NCI-H748 (cell line): ENCODE measurements around the gene FOXJ3.

Source experiments
- DNase-seq: peaks from one replicate; lab custom pipeline; 2025; ENCODE audit not compliant: unreplicated experiment; lab: John Stamatoyannopoulos, UW

The FOXJ3 gene

DNA sequence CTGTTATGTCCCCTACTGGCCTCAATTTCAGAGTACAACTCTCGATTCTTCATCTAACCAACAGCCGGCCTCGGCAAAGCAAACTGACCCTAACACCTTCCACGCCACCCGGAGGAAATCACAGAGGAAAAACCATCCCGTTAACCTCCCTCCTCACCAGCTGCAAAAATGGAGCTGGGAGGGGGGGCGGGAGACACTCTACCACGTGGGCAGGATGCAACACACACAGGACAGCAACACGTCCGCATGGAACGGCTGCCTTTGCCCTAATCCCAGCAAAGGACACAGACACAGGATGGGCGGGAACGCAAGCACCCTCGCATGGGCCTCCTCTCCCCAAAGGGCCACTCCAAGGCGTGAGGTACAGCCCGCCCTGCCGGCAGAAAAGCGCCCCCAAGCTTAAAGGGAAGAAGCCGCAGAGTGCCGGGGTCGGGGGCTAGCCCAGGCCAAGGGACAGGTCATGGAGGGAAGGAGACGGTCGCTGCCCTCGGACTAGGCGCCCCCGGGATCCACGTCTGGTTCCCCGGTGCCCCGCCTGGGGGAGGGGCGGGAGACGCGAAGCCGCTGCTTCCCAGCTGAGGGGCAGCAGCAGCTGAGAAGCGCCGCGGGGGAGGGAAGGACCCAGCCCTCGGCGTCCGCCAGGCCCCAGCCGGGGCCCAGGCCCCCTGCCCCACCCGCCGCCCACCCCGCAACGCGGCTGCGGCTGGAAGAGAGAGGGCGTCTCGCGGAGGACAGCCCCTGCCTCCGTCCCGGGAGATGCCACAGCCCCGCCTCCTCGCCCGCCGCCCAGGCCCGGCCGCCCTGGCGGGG lies 590 bp downstream of the FOXJ3 start:
- DNase-seq: peak; percentile 99

DNA sequence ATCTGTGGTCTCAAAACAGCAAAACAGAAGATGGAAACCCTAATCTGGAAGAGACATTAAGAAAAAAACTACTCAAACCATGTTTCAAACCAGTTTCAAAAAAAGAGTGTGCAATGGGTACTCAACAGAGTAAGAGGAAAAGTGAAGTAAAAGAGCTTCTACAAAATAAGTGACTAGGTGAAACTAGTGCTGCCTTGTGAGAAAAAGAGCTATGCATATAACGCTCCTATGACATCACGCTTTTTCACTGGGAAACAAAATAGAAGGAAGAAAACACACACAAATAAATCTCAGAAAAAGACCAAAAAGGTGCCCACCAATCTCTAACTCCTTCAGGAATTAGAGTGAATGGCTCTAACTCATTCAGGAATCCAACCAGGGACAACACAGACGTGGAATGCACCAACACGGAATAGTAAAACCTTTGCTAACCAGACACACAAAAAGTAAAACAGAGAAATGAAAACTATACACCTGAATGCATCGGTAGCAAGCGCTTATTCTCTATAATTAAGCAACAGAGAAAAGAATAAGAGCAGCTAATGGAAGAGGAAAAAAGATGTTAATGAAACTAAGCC lies 1.3 kb downstream of the FOXJ3 start:
- DNase-seq: no peak

GRCh38 chr1:42332877-42333276 lies 2.2 kb downstream of the FOXJ3 start:
- DNase-seq: no peak

- no peak for DNase-seq
These were observed 4.8 kb downstream of the FOXJ3 start for GRCh38 chr1:42330215-42330614.

GRCh38 chr1:42328916-42329496 lies 6.0 kb downstream of the FOXJ3 start:
- DNase-seq: no peak

- DNase-seq: peak; percentile 62
These were observed 6.9 kb downstream of the FOXJ3 start for GRCh38 chr1:42328047-42328625.

GRCh38 chr1:42325014-42325402 lies 10.0 kb downstream of the FOXJ3 start:
- DNase-seq: no peak

DNA sequence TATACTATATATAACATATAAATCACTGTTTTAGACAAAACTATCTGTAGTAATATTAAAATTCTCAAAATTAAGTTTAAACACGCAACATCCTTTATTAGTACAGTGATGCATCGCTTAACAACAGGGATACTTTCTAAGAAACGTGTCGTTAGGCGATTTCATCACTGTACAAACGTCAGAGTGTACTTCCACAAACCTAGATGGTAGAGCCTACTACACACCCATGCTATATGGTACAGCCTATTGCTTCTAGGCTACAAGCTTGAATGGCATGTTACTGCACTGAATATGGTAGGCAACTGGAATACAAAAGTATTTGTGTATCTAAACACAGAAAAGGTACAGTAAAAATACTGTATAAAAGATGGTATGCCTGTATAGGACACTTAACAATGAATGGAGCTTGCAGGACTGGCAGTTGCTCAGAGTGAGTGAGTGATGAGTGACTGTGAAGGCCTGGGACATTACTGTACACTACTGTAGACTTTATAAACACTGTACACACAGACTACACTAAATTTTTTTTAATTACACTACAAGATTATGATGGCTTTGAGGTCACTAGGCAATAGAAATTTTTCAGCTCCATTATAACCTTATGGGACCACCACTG lies 10.5 kb downstream of the FOXJ3 start:
- no peak for DNase-seq

GRCh38 chr1:42323551-42323950 lies 11.5 kb downstream of the FOXJ3 start:
- no peak for DNase-seq

DNA sequence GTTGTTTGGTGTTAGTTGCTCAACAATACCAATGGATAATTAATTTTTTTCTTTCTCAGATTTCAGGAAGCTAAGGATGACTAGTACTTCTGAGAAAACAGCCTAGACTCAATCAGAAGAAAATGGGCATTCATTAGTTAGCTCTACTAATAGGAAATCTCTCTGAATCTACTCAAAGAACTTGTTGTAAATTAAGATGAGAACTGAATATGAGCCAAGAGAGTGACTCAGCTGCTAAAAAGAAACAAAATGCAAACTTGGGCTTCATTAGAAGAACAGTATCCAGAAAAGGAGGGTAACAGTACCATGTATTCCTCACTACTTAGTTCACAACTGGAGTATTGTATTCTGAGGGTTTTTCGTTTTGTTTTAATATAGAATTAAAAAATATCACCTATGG lies 12.5 kb downstream of the FOXJ3 start:
- no peak for DNase-seq

DNA sequence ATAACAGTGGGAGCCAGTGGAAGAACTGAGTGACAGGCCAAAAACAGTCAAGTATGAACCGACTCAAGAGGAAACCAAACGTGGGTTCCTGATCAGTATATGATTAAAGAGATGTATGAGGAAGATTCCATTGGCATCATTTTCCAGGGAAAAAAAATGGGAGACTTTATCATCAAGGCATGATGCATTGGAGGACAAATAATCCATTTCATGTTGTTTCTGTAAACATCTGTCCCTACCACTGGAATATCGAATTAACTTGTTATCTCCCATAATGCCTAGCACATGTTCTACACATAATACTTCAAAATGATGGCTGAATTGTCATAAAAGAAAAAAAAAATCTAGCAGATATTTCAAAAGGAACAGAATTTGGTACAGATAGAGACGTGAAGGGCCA lies 13.3 kb downstream of the FOXJ3 start:
- no peak for DNase-seq

GRCh38 chr1:42320708-42321107 lies 14.3 kb downstream of the FOXJ3 start:
- DNase-seq: no peak

DNA sequence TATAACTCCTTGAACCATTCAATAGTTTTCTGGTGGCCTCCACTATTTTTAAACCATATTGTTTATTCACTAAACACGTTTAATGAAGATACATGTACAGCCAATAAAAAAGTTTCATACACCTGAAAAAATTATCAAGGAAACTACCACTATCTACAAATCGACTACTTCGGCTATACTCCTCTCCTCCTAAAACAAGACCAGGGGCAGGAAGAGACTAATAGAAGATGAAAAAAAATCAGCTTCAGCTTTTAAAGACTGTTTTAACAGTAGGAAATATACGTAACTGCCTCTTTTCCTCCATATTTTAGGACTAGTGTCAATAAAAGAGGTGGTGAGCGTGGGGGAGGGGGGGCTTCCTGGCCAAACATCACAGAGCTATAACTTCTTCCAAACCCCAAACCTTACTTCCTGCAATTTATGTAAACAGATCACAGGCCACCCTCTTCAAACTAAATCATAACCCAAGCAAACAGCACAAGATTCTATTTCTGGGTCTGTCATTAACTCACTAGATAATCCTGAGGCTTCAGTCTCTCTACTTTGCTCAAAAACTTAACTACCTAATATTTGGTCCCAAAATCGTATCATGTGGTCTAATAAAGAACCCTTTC lies 15.1 kb downstream of the FOXJ3 start:
- DNase-seq: peak; percentile 81

DNA sequence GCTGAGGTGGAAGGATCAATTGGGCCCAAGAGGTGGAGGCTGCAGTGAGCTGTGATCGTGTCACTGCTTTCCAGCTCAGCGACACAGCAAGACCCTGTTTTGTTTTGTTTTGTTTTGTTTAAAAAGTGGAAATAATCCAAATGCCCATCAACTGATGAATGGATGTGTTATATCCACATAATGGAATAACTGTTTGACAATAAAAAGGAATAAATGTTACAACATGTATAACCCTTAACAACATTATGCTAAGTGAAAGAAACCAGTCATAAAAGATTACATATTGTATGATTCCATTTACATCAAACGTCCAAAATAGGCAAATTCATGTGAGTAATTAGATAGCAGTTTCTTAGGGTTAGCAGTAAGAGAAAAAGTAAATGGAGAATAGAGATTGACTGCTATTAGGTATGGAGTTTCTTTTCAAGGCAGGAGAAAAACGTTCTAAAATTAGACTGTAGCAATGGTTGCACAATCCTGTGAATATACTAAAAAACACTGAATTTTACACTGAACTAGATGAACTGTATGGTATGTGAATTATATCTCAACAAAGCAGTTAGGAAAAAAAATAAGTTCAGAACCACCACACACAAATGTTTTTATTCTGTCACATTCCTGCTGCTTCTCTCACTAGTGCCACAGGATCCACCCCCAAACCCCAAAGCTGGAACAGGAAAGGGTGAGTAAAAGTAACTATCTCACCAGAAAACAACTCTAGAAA lies 15.7 kb downstream of the FOXJ3 start:
- no peak for DNase-seq

DNA sequence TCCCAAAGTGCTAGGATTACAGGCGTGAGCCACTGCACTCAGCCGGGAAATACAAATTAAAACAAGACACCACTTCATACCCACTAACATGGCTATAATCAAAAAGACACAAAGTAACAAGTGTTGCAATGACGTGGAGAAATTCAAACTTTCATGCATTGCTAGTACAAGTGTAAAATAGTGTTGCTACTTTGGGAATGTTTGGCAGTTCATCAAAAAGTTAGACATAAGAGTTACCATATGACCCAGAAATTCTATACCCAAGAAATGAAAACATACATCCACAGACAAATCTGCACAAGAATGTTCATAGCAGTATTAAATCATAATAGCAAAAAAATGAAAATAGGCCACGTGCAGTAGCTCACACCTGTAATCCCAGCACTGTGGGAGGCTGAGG lies 16.4 kb downstream of the FOXJ3 start:
- DNase-seq: no peak

DNA sequence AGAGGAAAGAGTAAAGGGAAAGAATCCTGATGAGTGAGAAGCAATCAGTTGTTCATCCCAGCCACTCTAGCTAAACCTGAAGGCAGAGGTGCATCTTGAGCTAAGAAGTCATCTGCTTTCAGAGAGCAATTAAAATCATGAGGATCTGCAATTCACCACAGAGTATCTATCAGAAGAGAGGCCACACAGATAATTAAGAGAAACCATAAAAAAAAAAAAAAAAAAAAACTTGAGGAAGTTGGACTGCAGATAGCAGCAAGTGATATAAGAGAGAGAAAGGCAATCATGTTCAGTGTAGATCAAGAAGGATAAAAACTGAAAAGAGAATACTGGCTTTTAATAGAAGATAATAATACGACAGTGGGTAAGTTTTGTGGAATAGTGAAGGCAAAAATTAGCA lies 17.7 kb downstream of the FOXJ3 start:
- no peak for DNase-seq

DNA sequence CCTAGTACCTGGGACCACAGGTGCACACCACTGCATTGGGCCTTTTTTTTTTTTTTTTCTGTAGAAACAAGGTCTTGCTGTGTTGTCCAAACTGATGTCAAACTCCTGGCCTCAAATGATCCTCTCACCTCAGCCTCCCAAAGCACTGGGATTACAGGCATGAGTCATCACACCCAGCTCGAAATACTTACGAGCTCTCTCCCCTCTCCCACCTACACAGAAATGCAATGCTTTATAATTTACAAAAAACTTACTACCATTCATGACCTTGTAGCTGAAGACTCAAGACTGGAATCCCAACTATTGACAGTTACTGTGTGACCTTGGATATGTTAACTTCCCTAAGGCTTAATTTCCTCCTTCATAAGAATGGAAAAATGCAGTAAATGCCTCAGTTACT lies 18.7 kb downstream of the FOXJ3 start:
- DNase-seq: no peak

DNA sequence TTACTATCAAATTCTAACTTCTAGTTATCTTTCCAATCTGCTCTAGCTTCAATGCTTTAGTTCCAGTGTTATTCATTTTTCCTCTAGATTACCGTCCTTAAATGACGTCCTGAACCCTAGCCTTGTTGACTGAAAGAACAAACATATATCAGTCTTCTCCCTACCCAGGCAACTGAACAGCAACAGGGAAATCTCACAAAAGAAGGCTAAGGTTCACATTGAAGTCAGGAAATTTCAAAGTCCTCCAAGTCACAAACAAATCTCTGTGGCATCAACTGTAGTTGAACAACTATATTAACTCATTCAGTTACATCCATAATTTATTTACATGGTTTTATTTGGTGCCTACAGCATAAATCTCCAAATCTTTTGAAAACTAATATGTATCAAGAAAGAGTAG lies 19.5 kb downstream of the FOXJ3 start:
- no peak for DNase-seq

DNA sequence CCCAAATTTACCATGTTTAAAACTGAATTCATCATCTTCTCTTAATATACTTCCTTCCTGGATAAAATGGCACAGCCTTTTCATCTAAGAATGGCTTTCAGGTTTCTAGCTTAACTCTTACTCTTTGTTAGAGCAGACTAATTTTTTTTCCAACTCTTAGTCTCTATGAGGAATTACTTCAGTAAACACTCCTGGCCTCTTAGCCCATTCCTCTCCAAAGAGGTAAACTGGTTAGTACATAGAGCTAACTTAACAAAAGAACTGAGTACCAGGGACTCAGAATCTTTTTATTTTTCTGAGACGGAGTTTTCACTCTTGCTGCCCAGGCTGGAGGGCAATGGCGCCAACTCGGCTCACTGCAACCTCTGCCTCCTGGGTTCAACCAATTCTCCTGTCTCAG lies 21.1 kb downstream of the FOXJ3 start:
- DNase-seq: no peak

DNA sequence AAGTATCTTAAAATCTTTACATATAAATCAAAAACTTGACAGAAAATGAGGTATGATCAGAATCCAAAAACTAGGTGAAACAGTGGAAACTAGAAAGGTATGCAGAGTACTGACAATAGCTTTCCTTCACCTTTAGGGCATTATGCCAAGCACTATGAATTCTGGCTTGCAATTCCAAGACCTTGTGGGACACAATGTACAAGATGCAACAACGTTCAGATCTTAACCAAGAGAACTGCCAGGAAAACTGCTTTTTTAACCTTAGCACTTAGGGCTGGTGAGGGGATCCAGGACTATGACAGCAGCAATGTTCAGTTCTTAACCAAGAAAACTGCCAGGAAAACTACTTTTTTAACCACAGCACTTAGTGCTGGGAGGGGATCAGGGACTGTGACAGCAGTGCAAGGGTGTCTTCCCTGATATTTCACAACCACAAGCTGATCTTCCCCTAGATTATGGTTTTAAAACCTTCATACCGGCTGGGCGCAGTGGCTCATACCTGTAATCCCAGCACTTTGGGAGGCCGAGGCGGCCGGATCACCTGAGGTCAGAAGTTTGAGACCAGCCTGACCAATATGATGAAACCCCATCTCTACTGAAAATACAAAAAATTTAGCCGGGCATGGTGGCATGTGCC lies 22.3 kb downstream of the FOXJ3 start:
- no peak for DNase-seq
